GM23338 (cell line): ENCODE measurements around the gene FYN. TPM values are rescaled to one million over a fixed set of nuclear protein-coding genes. Genes with fewer than 3 reads are reported as not detected.

Experiments used
- ATAC-seq: fragments of 200-7000 bp; cut with Tn5 transposase; 3 replicates; pipeline ENCODE4 v1.9.1; 2020
- DNase-seq: peaks from one replicate; pipeline ENCODE4 v3.0.0-alpha.2; 2015; ENCODE audit warnings: low spot score
- H2AFZ ChIP-seq: fragments of 200-600 bp; sonication (generic); 2 replicates; pipeline ENCODE4 v1.8.0; 2016; ENCODE audit warnings: antibody characterized with exemption, mild to moderate bottlenecking, moderate library complexity
- H3F3A ChIP-seq: fragments of 200-600 bp; sonication (generic); replicated peaks from 2 replicates; pipeline ENCODE4 v1.8.0; 2017; ENCODE audit warnings: antibody characterized with exemption, mixed run types, low read depth
- H3K27ac ChIP-seq: fragments of 200-600 bp; sonication (generic); 2 replicates; pipeline ENCODE4 v1.6.1; 2016; ENCODE audit warnings: low read depth
- H3K27me3 ChIP-seq: fragments of 200-600 bp; sonication (generic); 2 replicates; pipeline ENCODE4 v1.8.0; 2016; ENCODE audit warnings: mild to moderate bottlenecking, mixed run types, moderate library complexity; ENCODE audit not compliant: insufficient read depth
- H3K36me3 ChIP-seq: fragments of 200-600 bp; sonication (generic); 2 replicates; pipeline ENCODE4 v1.8.0; 2016; ENCODE audit warnings: mild to moderate bottlenecking; ENCODE audit not compliant: insufficient read depth
- H3K4me1 ChIP-seq: fragments of 200-600 bp; sonication (generic); 2 replicates; pipeline ENCODE4 v1.8.0; 2016; ENCODE audit warnings: mild to moderate bottlenecking, moderate library complexity; ENCODE audit not compliant: insufficient read depth
- H3K4me2 ChIP-seq: fragments of 200-600 bp; sonication (generic); 2 replicates; pipeline ENCODE4 v1.7.1; 2017; ENCODE audit warnings: mixed run types
- H3K4me3 ChIP-seq: fragments of 200-600 bp; sonication (generic); 2 replicates; pipeline ENCODE4 v1.6.1; 2016; ENCODE audit warnings: mixed run types
- H3K79me2 ChIP-seq: fragments of 200-600 bp; sonication (generic); replicated peaks from 2 replicates; pipeline ENCODE4 v1.8.0; 2017; ENCODE audit warnings: mild to moderate bottlenecking; ENCODE audit not compliant: insufficient read depth
- H3K9me2 ChIP-seq: fragments of 200-600 bp; sonication (generic); 2 replicates; pipeline ENCODE4 v1.8.0; 2017; ENCODE audit not compliant: insufficient read depth
- H4K20me1 ChIP-seq: fragments of 200-600 bp; sonication (generic); replicated peaks from 2 replicates; pipeline ENCODE4 v1.8.0; 2017; ENCODE audit warnings: mild to moderate bottlenecking; ENCODE audit not compliant: insufficient read depth
- H3K27ac Mint-ChIP-seq: 2 replicates; pipeline ENCODE4 v1.8.0; 2020; ENCODE audit warnings: inconsistent platforms, mild to moderate bottlenecking, moderate library complexity, mixed read lengths
- H3K27me3 Mint-ChIP-seq: 3 replicates; pipeline ENCODE4 v1.8.0; 2022; ENCODE audit warnings: low read depth, mild to moderate bottlenecking, moderate library complexity, mixed read lengths, inconsistent platforms; ENCODE audit not compliant: insufficient read depth, poor library complexity
- H3K36me3 Mint-ChIP-seq: 3 replicates; pipeline ENCODE4 v1.8.0; 2021; ENCODE audit warnings: low read depth, mild to moderate bottlenecking, inconsistent platforms, moderate library complexity, mixed read lengths
- H3K4me1 Mint-ChIP-seq: 3 replicates; pipeline ENCODE4 v1.8.0; 2020; ENCODE audit warnings: mild to moderate bottlenecking, inconsistent platforms, mixed read lengths
- H3K4me3 Mint-ChIP-seq: 3 replicates; pipeline ENCODE4 v1.8.0; 2021; ENCODE audit warnings: moderate library complexity, mild to moderate bottlenecking, inconsistent platforms, mixed read lengths
- H3K9me3 Mint-ChIP-seq: 3 replicates; pipeline ENCODE4 v1.8.0; 2020; ENCODE audit warnings: moderate library complexity, mild to moderate bottlenecking, inconsistent platforms, mixed read lengths
- ETS1 ChIP-seq: IDR thresholded peaks from 2 replicates; pipeline ENCODE4 v1.6.1; 2016; ENCODE audit warnings: antibody characterized with exemption
- EZH2 ChIP-seq: fragments of 200-600 bp; sonication (generic); IDR thresholded peaks from one replicate; pipeline ENCODE4 v1.8.0; 2017; ENCODE audit warnings: antibody characterized with exemption, mild to moderate bottlenecking, low read depth; ENCODE audit not compliant: unreplicated experiment
- NANOG ChIP-seq: IDR thresholded peaks from 2 replicates; pipeline ENCODE4 v1.6.1; 2016; ENCODE audit warnings: antibody characterized with exemption, borderline replicate concordance
- REST ChIP-seq: IDR thresholded peaks from one replicate; pipeline ENCODE4 v1.6.1; 2018; ENCODE audit warnings: antibody characterized with exemption; ENCODE audit not compliant: unreplicated experiment
- ZNF462 ChIP-seq: fragments of 250-450 bp; sonication (Bioruptor Pico); IDR thresholded peaks from 2 replicates; pipeline ENCODE4 v1.5.0; 2020; ENCODE audit warnings: mild to moderate bottlenecking, moderate library complexity
- polyA plus RNA-seq: library from polyadenylated mRNA; unstranded; fragments of >200 nt; fragmentation: Nextera tagmentation; extraction: Ambion mirVana; gene quantifications from 2 replicates; pipeline ENCODE4 v1.2.1, GENCODE V29; 2016
- total RNA-seq: library from RNA; depleted of rRNA; stranded (reverse); fragments of >200 nt; shearing (Covaris generic); gene quantifications from 2 replicates; pipeline ENCODE4 v1.2.3, GENCODE V29; 2014
- TF ChIP-seq, protein P1 (sequence below), 2 experiments: fragments of 200-600 bp in 1 of 2; sonication (generic) in 1 of 2; conservative IDR thresholded peaks; 2 replicates each; pipeline versions ENCODE4 v1.5.1 to v1.6.1; 2016 to 2017; ENCODE audit warnings: antibody characterized with exemption in 2 of 2, low read depth in 2 of 2, mild to moderate bottlenecking in 2 of 2, moderate library complexity in 1 of 2

FYN gene
- total and polyA plus RNA-seq, 2 experiments from 2014 or later = 46.8 to 143 TPM

GRCh38 chr6:111669326-111669725, 203.9 kb downstream of the FYN start:
- Mint-ChIP-seq H3K4me3 (no peak overlapping the region), H3K9me3 (no peaks in the 10 kb centered on the region), H3K4me1 (peaks cover 29% of the 10 kb centered on the region), H3K27ac (no peak overlapping the region), H3K27me3 (peaks cover 3% of the 10 kb centered on the region), H3K36me3 (peaks cover 28% of the 10 kb centered on the region)
- DNase-seq = no peak
- Histone ChIP-seq H3F3A (peaks cover 8% of the 10 kb centered on the region), H3K4me1 (peaks cover 16% of the 10 kb centered on the region; the same call in 1 of the 2 replicates), H3K27me3 (no peaks in the 10 kb centered on the region), H3K4me2 (no peak overlapping the region), H3K4me3 (no peak overlapping the region), H2AFZ (no peak overlapping the region), H3K9me2 (no peaks in the 10 kb centered on the region), H3K27ac (no peak overlapping the region), H4K20me1 (no peaks in the 10 kb centered on the region), H3K36me3 (no peaks in the 10 kb centered on the region), H3K79me2 (no peaks in the 10 kb centered on the region)
- no peak for ATAC-seq
- TF ChIP-seq EZH2 = no peak

- H3K27me3 ChIP-seq = no peaks in the 10 kb centered on the region
- H3K9me2 ChIP-seq = no peaks in the 10 kb centered on the region
- Mint-ChIP-seq H3K4me3 (no peak overlapping the region), H3K36me3 (peaks cover 24% of the 10 kb centered on the region), H3K27me3 (peaks cover 6% of the 10 kb centered on the region), H3K4me1 (peaks cover 36% of the 10 kb centered on the region), H3K9me3 (no peaks in the 10 kb centered on the region; the same call in 2 of the 3 replicates), H3K27ac (no peak overlapping the region)
- no peak overlapping the region for H3K4me3 ChIP-seq
- peaks cover 12% of the 10 kb centered on the region for H3F3A ChIP-seq
- ATAC-seq (peak; percentile 52), DNase-seq (peak; percentile 70)
- peaks cover 23% of the 10 kb centered on the region for H3K4me1 ChIP-seq
- no peaks in the 10 kb centered on the region for H3K79me2 ChIP-seq
- no peaks in the 10 kb centered on the region for H4K20me1 ChIP-seq
- no peak overlapping the region for H2AFZ ChIP-seq
- H3K27ac ChIP-seq = 0 out of 2 replicates have a peak overlapping the region, but pooled peaks have one; percentile 52
- no peak overlapping the region for H3K4me2 ChIP-seq
- TF ChIP-seq, protein P1, sequence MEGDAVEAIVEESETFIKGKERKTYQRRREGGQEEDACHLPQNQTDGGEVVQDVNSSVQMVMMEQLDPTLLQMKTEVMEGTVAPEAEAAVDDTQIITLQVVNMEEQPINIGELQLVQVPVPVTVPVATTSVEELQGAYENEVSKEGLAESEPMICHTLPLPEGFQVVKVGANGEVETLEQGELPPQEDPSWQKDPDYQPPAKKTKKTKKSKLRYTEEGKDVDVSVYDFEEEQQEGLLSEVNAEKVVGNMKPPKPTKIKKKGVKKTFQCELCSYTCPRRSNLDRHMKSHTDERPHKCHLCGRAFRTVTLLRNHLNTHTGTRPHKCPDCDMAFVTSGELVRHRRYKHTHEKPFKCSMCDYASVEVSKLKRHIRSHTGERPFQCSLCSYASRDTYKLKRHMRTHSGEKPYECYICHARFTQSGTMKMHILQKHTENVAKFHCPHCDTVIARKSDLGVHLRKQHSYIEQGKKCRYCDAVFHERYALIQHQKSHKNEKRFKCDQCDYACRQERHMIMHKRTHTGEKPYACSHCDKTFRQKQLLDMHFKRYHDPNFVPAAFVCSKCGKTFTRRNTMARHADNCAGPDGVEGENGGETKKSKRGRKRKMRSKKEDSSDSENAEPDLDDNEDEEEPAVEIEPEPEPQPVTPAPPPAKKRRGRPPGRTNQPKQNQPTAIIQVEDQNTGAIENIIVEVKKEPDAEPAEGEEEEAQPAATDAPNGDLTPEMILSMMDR (conservative IDR thresholded peaks at IDR 0.05; ENCODE audit: low read depth in 2 of 2) = peak; percentile 10 to 53; a peak in 3 of 4 replicates
- TF ChIP-seq NANOG = no peak
- TF ChIP-seq ETS1 = no peak
- no peak for TF ChIP-seq REST
- TF ChIP-seq ZNF462 (CRISPR knock-in tag) = no peak
- no peaks in the 10 kb centered on the region for H3K36me3 ChIP-seq
Measured at GRCh38 chr6:111668410-111668809, 204.8 kb downstream of the FYN start.
